GM21381 (cell line): ENCODE measurements around the gene CHP2.
"Not testable (repeated sequence)": the region's sequence is repeated elsewhere in the genome, so short reads cannot be mapped to it uniquely, and the experiment has no call there.

Experiments
- ATAC-seq: cut with Tn5 transposase; IDR thresholded peaks from one replicate; pipeline ENCODE4 v1.9.1; 2021; ENCODE audit warnings: mild to moderate bottlenecking, moderate library complexity; ENCODE audit not compliant: unreplicated experiment

Gene CHP2

GRCh38 chr16:23742766-23743165 lies 12.1 kb upstream of the CHP2 start:
- ATAC-seq: no peak

GRCh38 chr16:23745263-23745662 lies 9.6 kb upstream of the CHP2 start:
- no peak for ATAC-seq

GRCh38 chr16:23748630-23749029 lies 6.2 kb upstream of the CHP2 start:
- no peak for ATAC-seq

GRCh38 chr16:23751053-23751452 lies 3.8 kb upstream of the CHP2 start:
- not testable (repeated sequence) for ATAC-seq

GRCh38 chr16:23753908-23754593 lies 775 bp upstream of the CHP2 start:
- no peak for ATAC-seq

- ATAC-seq: no peak
Measured at GRCh38 chr16:23755484-23755809, 621 bp downstream of the CHP2 start.

- ATAC-seq: no peak
Measured at GRCh38 chr16:23757116-23757515, 2.3 kb downstream of the CHP2 start.

GRCh38 chr16:23757937-23758619 lies 3.3 kb downstream of the CHP2 start:
- no peak for ATAC-seq

- no peak for ATAC-seq
Measured at GRCh38 chr16:23765933-23766332, 11.1 kb downstream of the CHP2 start.

GRCh38 chr16:23768581-23768980 lies 13.8 kb downstream of the CHP2 start:
- no peak for ATAC-seq

- ATAC-seq: no peak
Measured at GRCh38 chr16:23771027-23771426, 16.2 kb downstream of the CHP2 start.

GRCh38 chr16:23771642-23772041 lies 16.8 kb downstream of the CHP2 start:
- ATAC-seq: no peak

GRCh38 chr16:23773339-23773738 lies 18.5 kb downstream of the CHP2 start:
- no peak for ATAC-seq

- no peak for ATAC-seq
Measured at GRCh38 chr16:23781176-23781575, 26.4 kb downstream of the CHP2 start.

GRCh38 chr16:23784811-23785447 lies 30.1 kb downstream of the CHP2 start:
- no peak for ATAC-seq

GRCh38 chr16:23785842-23786241 lies 31.0 kb downstream of the CHP2 start:
- no peak for ATAC-seq

- no peak for ATAC-seq
Measured at GRCh38 chr16:23786964-23787561, 32.2 kb downstream of the CHP2 start.

- no peak for ATAC-seq
Measured at GRCh38 chr16:23788685-23789084, 33.9 kb downstream of the CHP2 start.

GRCh38 chr16:23795378-23795777 lies 40.6 kb downstream of the CHP2 start:
- no peak for ATAC-seq

GRCh38 chr16:23796941-23797340 lies 42.1 kb downstream of the CHP2 start:
- ATAC-seq: no peak

- ATAC-seq: no peak
Measured at GRCh38 chr16:23801378-23801777, 46.6 kb downstream of the CHP2 start.

- no peak for ATAC-seq
Measured at GRCh38 chr16:23802776-23803175, 48.0 kb downstream of the CHP2 start.
